HCT116 (cell line): Measurements from ENCODE around the gene PRDM8. TPM values are rescaled to one million over a fixed set of nuclear protein-coding genes. Genes with fewer than 3 reads are reported as not detected.

Experiments
- ATAC-seq: fragments of 200-7000 bp; cut with Tn5 transposase; 2 replicates; pipeline ENCODE4 v1.9.1; 2020; ENCODE audit warnings: mild to moderate bottlenecking, moderate library complexity
- BruUV-seq: library from RNA; stranded (reverse); fragments of 400-500 nt; replicated peaks from 2 replicates; lab custom pipeline; 2021; lab: Mats Ljungman, UMichigan
- CTCF ChIA-PET: fragments of 300-600 bp; sonication (Branson Sonifier 250); formaldehyde crosslinking; loops from one replicate; lab custom pipeline; 2021; ENCODE audit warnings: antibody characterized with exemption; lab: Charles Lee
- POLR2A ChIA-PET: fragments of 300-600, 350-600 bp; sonication (Branson Sonifier 250); formaldehyde crosslinking; loops from one replicate; lab custom pipeline; 2021; ENCODE audit warnings: antibody characterized with exemption; lab: Charles Lee
- RAD21 ChIA-PET, 2 experiments: fragments of 300-600 bp; sonication (Branson Sonifier 250); formaldehyde crosslinking; loops; one replicate each; lab custom pipeline; 2023; ENCODE audit warnings: low total read pairs in 2 of 2; ENCODE audit not compliant: uncharacterized antibody in 2 of 2, unreplicated experiment in 2 of 2, low non-redundant PET in 1 of 2; lab: Charles Lee
- DNase-seq: peaks from one replicate; pipeline ENCODE4 v3.0.0-alpha.2; 2010; ENCODE audit warnings: low read depth, low spot score
- H2AFZ ChIP-seq: fragments of 200-600 bp; shearing (Covaris generic), sonication (generic); 2 replicates; pipeline ENCODE4 v1.6.1; 2017; ENCODE audit warnings: low read depth, mixed run types, mixed read lengths, antibody characterized with exemption, low read length; ENCODE audit not compliant: poor library complexity, severe bottlenecking
- H3K27ac ChIP-seq: 2 replicates; pipeline ENCODE4 v1.5.1; 2012; ENCODE audit warnings: low read depth, low read length
- H3K27me3 ChIP-seq: fragments of 200-600 bp; sonication (generic); 2 replicates; pipeline ENCODE4 v1.6.1; 2016; ENCODE audit warnings: mixed run types, low read length, mixed read lengths; ENCODE audit not compliant: insufficient read depth
- H3K36me3 ChIP-seq, 2 experiments: fragments of 200-500 bp in 1 of 2; fragments of 200-600 bp in 1 of 2; sonication (Bioruptor generic) in 1 of 2; sonication (generic) in 1 of 2; 2 replicates each; pipeline versions ENCODE4 v1.5.1 to v1.6.1; 2014 to 2016; ENCODE audit warnings: low read length in 2 of 2, inconsistent platforms in 1 of 2, mixed read lengths in 1 of 2, mixed run types in 1 of 2; ENCODE audit not compliant: insufficient read depth in 2 of 2, control insufficient read depth in 1 of 2
- H3K4me1 ChIP-seq, 2 experiments: fragments of 200-600 bp in 1 of 2; sonication (generic) in 1 of 2; 2 replicates each; pipeline versions ENCODE4 v1.5.1 to v1.6.1; 2012 to 2017; ENCODE audit warnings: low read length in 2 of 2, inconsistent platforms in 1 of 2, mild to moderate bottlenecking in 1 of 2, mixed read lengths in 1 of 2, mixed run types in 1 of 2, moderate library complexity in 1 of 2; ENCODE audit not compliant: insufficient read depth in 2 of 2, control insufficient read depth in 1 of 2
- H3K4me2 ChIP-seq: fragments of 200-600 bp; sonication (generic); 2 replicates; pipeline ENCODE4 v1.6.1; 2017; ENCODE audit warnings: mixed run types, low read length, mixed read lengths
- H3K4me3 ChIP-seq, 2 experiments: fragments of 200-600 bp in 1 of 2; sonication (generic) in 1 of 2; replicated peaks in 1 of 2; 2 replicates each; pipeline ENCODE4 v1.5.1; 2011 to 2016; ENCODE audit warnings: low read length in 2 of 2, control low read depth in 1 of 2, low read depth in 1 of 2, mild to moderate bottlenecking in 1 of 2, mixed read lengths in 1 of 2, mixed run types in 1 of 2
- H3K79me2 ChIP-seq: fragments of 200-600 bp; sonication (generic); 2 replicates; pipeline ENCODE4 v1.6.1; 2017; ENCODE audit warnings: mild to moderate bottlenecking, mixed run types, low read length, moderate library complexity, mixed read lengths; ENCODE audit not compliant: insufficient read depth
- H3K9ac ChIP-seq: fragments of 200-600 bp; sonication (generic); 2 replicates; pipeline ENCODE4 v1.6.1; 2016; ENCODE audit warnings: low read length, mixed read lengths
- H3K9me2 ChIP-seq: fragments of 200-600 bp; sonication (generic), shearing (Covaris generic); 2 replicates; pipeline ENCODE4 v1.6.1; 2017; ENCODE audit warnings: mixed run types, mild to moderate bottlenecking, moderate library complexity; ENCODE audit not compliant: insufficient read depth
- H3K9me3 ChIP-seq, 2 experiments: fragments of 200-500 bp in 1 of 2; fragments of 200-600 bp in 1 of 2; sonication (Bioruptor generic) in 1 of 2; sonication (generic) in 1 of 2; 2 replicates each; pipeline ENCODE4 v1.6.1; 2014 to 2017; ENCODE audit warnings: low read length in 2 of 2, mixed read lengths in 2 of 2, inconsistent platforms in 1 of 2, low read depth in 1 of 2, mild to moderate bottlenecking in 1 of 2, mixed run types in 1 of 2, moderate library complexity in 1 of 2; ENCODE audit not compliant: control insufficient read depth in 1 of 2, insufficient read depth in 1 of 2
- H4K20me1 ChIP-seq: fragments of 200-600 bp; sonication (generic), shearing (Covaris generic); 2 replicates; pipeline ENCODE4 v1.6.1; 2017; ENCODE audit warnings: mixed run types, mild to moderate bottlenecking, moderate library complexity; ENCODE audit not compliant: insufficient read depth
- CBX3 ChIP-seq: IDR thresholded peaks from 2 replicates; pipeline ENCODE4 v1.6.1; 2012; ENCODE audit warnings: low read depth
- CEBPB ChIP-seq: IDR thresholded peaks from 2 replicates; pipeline ENCODE4 v1.6.1; 2012; ENCODE audit warnings: low read depth
- CTCF ChIP-seq, 3 experiments: fragments of 200-600 bp in 1 of 3; sonication (generic) in 1 of 3; IDR thresholded peaks in 2 of 3; conservative IDR thresholded peaks in 1 of 3; 2 replicates each; pipeline ENCODE4 v1.5.1; 2012 to 2017; ENCODE audit warnings: low read depth in 2 of 3, low read length in 2 of 3, antibody characterized with exemption in 1 of 3, borderline replicate concordance in 1 of 3, control low read depth in 1 of 3, mild to moderate bottlenecking in 1 of 3, mixed read lengths in 1 of 3, mixed run types in 1 of 3, moderate library complexity in 1 of 3; ENCODE audit not compliant: insufficient read depth in 1 of 3
- EGR1 ChIP-seq: IDR thresholded peaks from 2 replicates; pipeline ENCODE4 v1.6.1; 2012; ENCODE audit warnings: low read depth
- ELF1 ChIP-seq: IDR thresholded peaks from 2 replicates; pipeline ENCODE4 v1.6.1; 2012; ENCODE audit warnings: low read depth, borderline replicate concordance
- FOSL1 ChIP-seq: IDR thresholded peaks from 2 replicates; pipeline ENCODE4 v1.6.1; 2012; ENCODE audit warnings: low read depth
- JUND ChIP-seq: IDR thresholded peaks from 2 replicates; pipeline ENCODE4 v1.6.1; 2012
- RAD21 ChIP-seq: IDR thresholded peaks from 2 replicates; pipeline ENCODE4 v1.6.1; 2012; ENCODE audit warnings: low read depth, mild to moderate bottlenecking
- SIN3A ChIP-seq: IDR thresholded peaks from 2 replicates; pipeline ENCODE4 v1.6.1; 2012; ENCODE audit warnings: low read depth
- YY1 ChIP-seq: IDR thresholded peaks from 2 replicates; pipeline ENCODE4 v1.6.1; 2011; ENCODE audit warnings: low read length, low read depth, moderate library complexity, mild to moderate bottlenecking; ENCODE audit not compliant: insufficient replicate concordance; ENCODE audit errors: extremely low read depth
- ZFX ChIP-seq: fragments of 450-650 bp; IDR thresholded peaks from 2 replicates; pipeline ENCODE4 v1.6.1; 2017
- intact Hi-C: fragments of 100-400 bp; cut with micrococcal nuclease; formaldehyde crosslinking; loops from 2 replicates; pipeline ENCODE4 v1.10.0; 2022
- total RNA-seq: library from RNA; stranded (reverse); gene quantifications from one replicate; pipeline ENCODE4 v1.2.1, GENCODE V29; 2021; ENCODE audit not compliant: unreplicated experiment
- TF ChIP-seq, protein P1 (sequence below): IDR thresholded peaks from 2 replicates; pipeline ENCODE4 v1.6.1; 2012; ENCODE audit warnings: low read depth
- TF ChIP-seq, protein P2 (sequence below): IDR thresholded peaks from 2 replicates; pipeline ENCODE4 v1.6.1; 2012

The PRDM8 gene
- total RNA-seq, 1 experiment from 2014 or later, result 1.4 TPM

DNA sequence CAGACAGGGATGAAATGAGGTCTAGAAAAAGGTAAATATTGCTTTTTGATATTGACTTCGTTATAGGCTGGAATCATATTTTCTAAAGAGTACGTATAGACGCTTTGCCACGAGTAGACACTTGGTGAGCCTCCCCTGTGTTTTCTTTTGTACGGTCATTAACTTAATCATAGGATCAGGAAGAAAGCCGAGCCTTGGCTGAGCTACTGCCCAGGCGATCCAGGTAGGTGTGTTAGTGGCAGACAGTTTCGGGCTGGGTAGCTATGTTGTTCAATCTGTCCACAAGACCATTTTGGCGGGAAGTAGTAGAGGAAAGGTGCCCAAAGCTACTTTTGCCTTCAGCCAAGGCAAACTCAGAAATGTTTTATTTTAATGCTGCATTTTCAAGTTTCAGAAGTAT, 8.8 kb downstream of the PRDM8 start:
- POLR2A ChIA-PET, result no interaction called here

More for the DNA sequence above, 8.8 kb downstream of the PRDM8 start:
- H3K9me2 ChIP-seq, result no peaks in the 10 kb centered on the region
- no peaks in the 10 kb centered on the region for H3K27me3 ChIP-seq
- ATAC-seq (no peak), DNase-seq (no peak)
- H3K9ac ChIP-seq, result no peak overlapping the region
- ChIA-PET RAD21 (no interaction called here), CTCF (no interaction called here)
- H3K4me1 ChIP-seq, result peaks cover 2 to 11% of the 10 kb centered on the region in 2 experiments; a peak in 3 of 4 replicates
- H3K79me2 ChIP-seq, result no peaks in the 10 kb centered on the region
- intact Hi-C loops, result no loop called here
- H3K4me3 ChIP-seq, result no peak overlapping the region
- H2AFZ ChIP-seq, result no peak overlapping the region
- no peak for TF ChIP-seq CBX3
- no peak for TF ChIP-seq RAD21
- no peak for TF ChIP-seq FOSL1
- TF ChIP-seq, protein P1, sequence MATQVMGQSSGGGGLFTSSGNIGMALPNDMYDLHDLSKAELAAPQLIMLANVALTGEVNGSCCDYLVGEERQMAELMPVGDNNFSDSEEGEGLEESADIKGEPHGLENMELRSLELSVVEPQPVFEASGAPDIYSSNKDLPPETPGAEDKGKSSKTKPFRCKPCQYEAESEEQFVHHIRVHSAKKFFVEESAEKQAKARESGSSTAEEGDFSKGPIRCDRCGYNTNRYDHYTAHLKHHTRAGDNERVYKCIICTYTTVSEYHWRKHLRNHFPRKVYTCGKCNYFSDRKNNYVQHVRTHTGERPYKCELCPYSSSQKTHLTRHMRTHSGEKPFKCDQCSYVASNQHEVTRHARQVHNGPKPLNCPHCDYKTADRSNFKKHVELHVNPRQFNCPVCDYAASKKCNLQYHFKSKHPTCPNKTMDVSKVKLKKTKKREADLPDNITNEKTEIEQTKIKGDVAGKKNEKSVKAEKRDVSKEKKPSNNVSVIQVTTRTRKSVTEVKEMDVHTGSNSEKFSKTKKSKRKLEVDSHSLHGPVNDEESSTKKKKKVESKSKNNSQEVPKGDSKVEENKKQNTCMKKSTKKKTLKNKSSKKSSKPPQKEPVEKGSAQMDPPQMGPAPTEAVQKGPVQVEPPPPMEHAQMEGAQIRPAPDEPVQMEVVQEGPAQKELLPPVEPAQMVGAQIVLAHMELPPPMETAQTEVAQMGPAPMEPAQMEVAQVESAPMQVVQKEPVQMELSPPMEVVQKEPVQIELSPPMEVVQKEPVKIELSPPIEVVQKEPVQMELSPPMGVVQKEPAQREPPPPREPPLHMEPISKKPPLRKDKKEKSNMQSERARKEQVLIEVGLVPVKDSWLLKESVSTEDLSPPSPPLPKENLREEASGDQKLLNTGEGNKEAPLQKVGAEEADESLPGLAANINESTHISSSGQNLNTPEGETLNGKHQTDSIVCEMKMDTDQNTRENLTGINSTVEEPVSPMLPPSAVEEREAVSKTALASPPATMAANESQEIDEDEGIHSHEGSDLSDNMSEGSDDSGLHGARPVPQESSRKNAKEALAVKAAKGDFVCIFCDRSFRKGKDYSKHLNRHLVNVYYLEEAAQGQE, result no peak
- TF ChIP-seq SIN3A, result no peak
- TF ChIP-seq JUND, result no peak
- TF ChIP-seq YY1, result no peak
- TF ChIP-seq CEBPB, result no peak
- no peak for TF ChIP-seq ELF1
- TF ChIP-seq ZFX, result no peak
- TF ChIP-seq, protein P2, sequence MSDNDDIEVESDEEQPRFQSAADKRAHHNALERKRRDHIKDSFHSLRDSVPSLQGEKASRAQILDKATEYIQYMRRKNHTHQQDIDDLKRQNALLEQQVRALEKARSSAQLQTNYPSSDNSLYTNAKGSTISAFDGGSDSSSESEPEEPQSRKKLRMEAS, result no peak
- TF ChIP-seq CTCF (IDR thresholded peaks at IDR 0.05 in 2 of 3, conservative IDR thresholded peaks at IDR 0.05 in 1 of 3; ENCODE audit: borderline replicate concordance in 1 of 3, insufficient read depth in 1 of 3, low read depth in 2 of 3, low read length in 2 of 3), result no peak
- no peak for TF ChIP-seq EGR1
- TF ChIP-seq, all 23 proteins: peak for 0
- Histone ChIP-seq H4K20me1 (no peaks in the 10 kb centered on the region), H3K4me2 (no peak overlapping the region), H3K27ac (no peak overlapping the region), H3K36me3 (no peaks in the 10 kb centered on the region), H3K9me3 (no peaks in the 10 kb centered on the region)
- BruUV-seq, result no TSS peak
